MM.1S (cell line): Measurements from ENCODE around the gene PIKFYVE.

Experiments used
- DNase-seq: peaks from one replicate; pipeline ENCODE4 v3.0.0-alpha.2; 2015
- H2AFZ ChIP-seq: fragments of 300-600 bp; sonication (generic); 2 replicates; pipeline ENCODE4 v1.6.0; 2016; ENCODE audit warnings: antibody characterized with exemption, low read length
- H3F3A ChIP-seq: fragments of 300-600 bp; sonication (generic); 2 replicates; pipeline ENCODE4 v1.6.1; 2016; ENCODE audit warnings: mild to moderate bottlenecking, antibody characterized with exemption, low read length, moderate library complexity, mixed read lengths; ENCODE audit not compliant: insufficient read depth
- H3K27ac ChIP-seq: fragments of 300-600 bp; sonication (generic); 2 replicates; pipeline ENCODE4 v1.5.1; 2016; ENCODE audit warnings: mild to moderate bottlenecking, low read length
- H3K27me3 ChIP-seq: fragments of 300-600 bp; sonication (generic); replicated peaks from 2 replicates; pipeline ENCODE4 v1.6.0; 2016; ENCODE audit warnings: low read length; ENCODE audit not compliant: insufficient read depth
- H3K36me3 ChIP-seq: fragments of 300-600 bp; sonication (generic); replicated peaks from 2 replicates; pipeline ENCODE4 v1.6.1; 2016; ENCODE audit warnings: mild to moderate bottlenecking, low read length, mixed read lengths; ENCODE audit not compliant: insufficient read depth
- H3K4me1 ChIP-seq: fragments of 300-600 bp; sonication (generic); 2 replicates; pipeline ENCODE4 v1.6.1; 2016; ENCODE audit warnings: low read length, mixed read lengths
- H3K4me2 ChIP-seq: fragments of 300-600 bp; sonication (generic); 2 replicates; pipeline ENCODE4 v1.6.0; 2016; ENCODE audit warnings: low read depth, low read length
- H3K4me3 ChIP-seq: fragments of 300-600 bp; sonication (generic); 2 replicates; pipeline ENCODE4 v1.5.1; 2016; ENCODE audit warnings: low read length, mixed read lengths
- H3K79me2 ChIP-seq: fragments of 300-600 bp; sonication (generic); 2 replicates; pipeline ENCODE4 v1.6.1; 2016; ENCODE audit warnings: mixed run types, low read length, mixed read lengths
- H3K9ac ChIP-seq: fragments of 300-600 bp; sonication (generic); 2 replicates; pipeline ENCODE4 v1.6.1; 2016; ENCODE audit warnings: low read length, mixed read lengths
- H3K9me2 ChIP-seq: fragments of 300-600 bp; sonication (generic); replicated peaks from 2 replicates; pipeline ENCODE4 v1.6.1; 2016; ENCODE audit warnings: mild to moderate bottlenecking, low read length, mixed read lengths; ENCODE audit not compliant: insufficient read depth
- H3K9me3 ChIP-seq: fragments of 300-600 bp; sonication (generic); replicated peaks from 2 replicates; pipeline ENCODE4 v1.6.1; 2016; ENCODE audit warnings: mild to moderate bottlenecking, low read length, mixed read lengths; ENCODE audit not compliant: insufficient read depth
- H4K20me1 ChIP-seq: fragments of 300-600 bp; sonication (generic); 2 replicates; pipeline ENCODE4 v1.6.1; 2016; ENCODE audit warnings: mild to moderate bottlenecking, low read length, moderate library complexity, mixed read lengths; ENCODE audit not compliant: insufficient read depth
- CTCF ChIP-seq: fragments of 300-600 bp; sonication (generic); IDR thresholded peaks from 2 replicates; pipeline ENCODE4 v1.5.1; 2016; ENCODE audit warnings: antibody characterized with exemption, low read length, mixed read lengths
- EZH2 ChIP-seq: fragments of 300-600 bp; sonication (generic); optimal IDR thresholded peaks from 2 replicates; pipeline ENCODE3; 2017; ENCODE audit warnings: low read depth, mild to moderate bottlenecking, antibody characterized with exemption, low read length, mixed read lengths
- EZH2phosphoT487 ChIP-seq: fragments of 300-600 bp; sonication (generic); IDR thresholded peaks from 2 replicates; pipeline ENCODE4 v1.6.1; 2018; ENCODE audit warnings: antibody characterized with exemption, low read length

The PIKFYVE gene

GRCh38 chr2:208306291-208306690 lies 40.2 kb downstream of the PIKFYVE start:
- H3K4me2 ChIP-seq: no peak overlapping the region
- 0 out of 2 replicates have a peak, but pooled peaks cover 4% of the 10 kb centered on the region for H3K36me3 ChIP-seq
- H3K9me2 ChIP-seq: no peaks in the 10 kb centered on the region

GRCh38 chr2:208311321-208311720 lies 45.3 kb downstream of the PIKFYVE start:
- H3K4me3 ChIP-seq: no peak overlapping the region
- H4K20me1 ChIP-seq: no peaks in the 10 kb centered on the region
- no peak overlapping the region for H2AFZ ChIP-seq
- H3K27ac ChIP-seq: no peak overlapping the region
- no peaks in the 10 kb centered on the region for H3K79me2 ChIP-seq
- H3K9ac ChIP-seq: no peak overlapping the region
- H3K4me1 ChIP-seq: no peaks in the 10 kb centered on the region
- no peaks in the 10 kb centered on the region for H3F3A ChIP-seq
- no peak for DNase-seq
- H3K36me3 ChIP-seq: no peaks in the 10 kb centered on the region; the same call in 1 of the 2 replicates
- H3K4me2 ChIP-seq: no peak overlapping the region
- H3K9me3 ChIP-seq: no peaks in the 10 kb centered on the region
- H3K9me2 ChIP-seq: no peaks in the 10 kb centered on the region
- H3K27me3 ChIP-seq: no peaks in the 10 kb centered on the region
- TF ChIP-seq EZH2 (no peak), EZH2phosphoT487 (no peak), CTCF (no peak)

More at GRCh38 chr2:208306291-208306690, 40.2 kb downstream of the PIKFYVE start:
- no peak for DNase-seq
- no peaks in the 10 kb centered on the region for H3F3A ChIP-seq
- H3K79me2 ChIP-seq: no peaks in the 10 kb centered on the region
- no peak overlapping the region for H2AFZ ChIP-seq
- H3K9ac ChIP-seq: no peak overlapping the region
- H3K4me1 ChIP-seq: no peaks in the 10 kb centered on the region
- H3K9me3 ChIP-seq: no peaks in the 10 kb centered on the region
- H3K4me3 ChIP-seq: no peak overlapping the region
- TF ChIP-seq CTCF (no peak), EZH2 (no peak), EZH2phosphoT487 (no peak)
- no peaks in the 10 kb centered on the region for H3K27me3 ChIP-seq
- H4K20me1 ChIP-seq: no peaks in the 10 kb centered on the region
- no peak overlapping the region for H3K27ac ChIP-seq

GRCh38 chr2:208311954-208312353 lies 45.9 kb downstream of the PIKFYVE start:
- no peak for DNase-seq
- H3K27ac ChIP-seq: no peak overlapping the region
- no peak overlapping the region for H2AFZ ChIP-seq
- H3K36me3 ChIP-seq: no peaks in the 10 kb centered on the region; the same call in 1 of the 2 replicates
- H3F3A ChIP-seq: no peaks in the 10 kb centered on the region
- H3K4me2 ChIP-seq: no peak overlapping the region
- no peaks in the 10 kb centered on the region for H3K4me1 ChIP-seq
- no peaks in the 10 kb centered on the region for H3K79me2 ChIP-seq
- no peaks in the 10 kb centered on the region for H3K9me3 ChIP-seq
- no peaks in the 10 kb centered on the region for H4K20me1 ChIP-seq
- no peak overlapping the region for H3K4me3 ChIP-seq
- H3K9ac ChIP-seq: no peak overlapping the region
- H3K9me2 ChIP-seq: no peaks in the 10 kb centered on the region
- no peak for TF ChIP-seq EZH2phosphoT487
- no peaks in the 10 kb centered on the region for H3K27me3 ChIP-seq

- Histone ChIP-seq H3K4me3 (no peak overlapping the region), H3F3A (peaks cover 2% of the 10 kb centered on the region; the same call in 1 of the 2 replicates), H3K27ac (no peak overlapping the region), H3K4me1 (peaks cover 2% of the 10 kb centered on the region), H4K20me1 (no peaks in the 10 kb centered on the region), H2AFZ (no peak overlapping the region), H3K27me3 (no peaks in the 10 kb centered on the region), H3K9ac (no peak overlapping the region), H3K79me2 (no peaks in the 10 kb centered on the region), H3K4me2 (no peak overlapping the region), H3K36me3 (no peaks in the 10 kb centered on the region; the same call in 1 of the 2 replicates), H3K9me2 (no peaks in the 10 kb centered on the region), H3K9me3 (no peaks in the 10 kb centered on the region)
- no peak for DNase-seq
- no peak for TF ChIP-seq EZH2phosphoT487
Measured at GRCh38 chr2:208315081-208315788, 49.2 kb downstream of the PIKFYVE start.
